GM10248 (cell line): ENCODE data around the gene ZNF41.
"Not testable (repeated sequence)": the region's sequence is repeated elsewhere in the genome, so short reads cannot be mapped to it uniquely, and the experiment has no call there.

Experiments
- CTCF ChIA-PET: fragments of 300-600 bp; sonication (Branson Sonifier 250); formaldehyde crosslinking; extraction: SDS; loops from one replicate; lab custom pipeline; 2021; ENCODE audit warnings: antibody characterized with exemption; lab: Yijun Ruan, JAX
- POLR2A ChIA-PET: fragments of 350-650 bp; sonication (Branson Sonifier 250); formaldehyde crosslinking; extraction: SDS; loops from one replicate; lab custom pipeline; 2020; ENCODE audit warnings: antibody characterized with exemption; lab: Yijun Ruan, JAX
- DNase-seq: peaks from one replicate; pipeline ENCODE4 v3.0.0; 2012; ENCODE audit errors: extremely low spot score
- CTCF ChIP-seq: IDR thresholded peaks from 2 replicates; pipeline ENCODE4 v1.5.1; 2012; ENCODE audit warnings: mild to moderate bottlenecking, low read depth; ENCODE audit errors: extremely low read depth, missing control alignments, control extremely low read depth

Gene ZNF41

GRCh38 chrX:47515941-47516665 is 33.1 kb upstream of the ZNF41 start:
- POLR2A ChIA-PET: no interaction called here
- no peak for DNase-seq
- TF ChIP-seq CTCF: no peak
- CTCF ChIA-PET: interaction anchor here (1.4 kb wide), 1 partner anchor 25 kb away, joined by 4 read pairs; no protein-coding TSS in a partner anchor

- CTCF ChIA-PET: interaction anchor here (2.2 kb wide), 1 partner anchor 9 kb away, joined by 14 read pairs; no protein-coding TSS in a partner anchor
- POLR2A ChIA-PET: no interaction called here
- TF ChIP-seq CTCF: no peak
- DNase-seq: no peak
Measured at GRCh38 chrX:47514533-47515235, 31.7 kb upstream of the ZNF41 start.

GRCh38 chrX:47513034-47513965 is 30.3 kb upstream of the ZNF41 start:
- ChIA-PET POLR2A (interaction anchor here (0.6 kb wide), 1 partner anchor 126 kb away, joined by 6 read pairs; no protein-coding TSS in a partner anchor), CTCF (interaction anchor here (1.0 to 2.2 kb wide), 2 partner anchors 10 to 16 kb away, joined by 3 to 14 read pairs; no protein-coding TSS in a partner anchor)
- DNase-seq: not testable (repeated sequence)

GRCh38 chrX:47512383-47512782 is 29.4 kb upstream of the ZNF41 start:
- CTCF ChIA-PET, DNase-seq, POLR2A ChIA-PET: not testable (repeated sequence)

GRCh38 chrX:47507153-47507867 is 24.3 kb upstream of the ZNF41 start:
- no peak for DNase-seq
- ChIA-PET CTCF (interaction anchor here (1.4 kb wide), 1 partner anchor 41 kb away, joined by 3 read pairs; no protein-coding TSS in a partner anchor), POLR2A (no interaction called here)
- no peak for TF ChIP-seq CTCF

- TF ChIP-seq CTCF: no peak
- CTCF ChIA-PET: interaction anchor here (1.2 kb wide), 1 partner anchor 11 kb away, joined by 3 read pairs; no protein-coding TSS in a partner anchor
- POLR2A ChIA-PET: no interaction called here
- no peak for DNase-seq
Measured at GRCh38 chrX:47503151-47503550, 20.1 kb upstream of the ZNF41 start.
